ENCODE data around the gene PPP6R2.

DNA sequence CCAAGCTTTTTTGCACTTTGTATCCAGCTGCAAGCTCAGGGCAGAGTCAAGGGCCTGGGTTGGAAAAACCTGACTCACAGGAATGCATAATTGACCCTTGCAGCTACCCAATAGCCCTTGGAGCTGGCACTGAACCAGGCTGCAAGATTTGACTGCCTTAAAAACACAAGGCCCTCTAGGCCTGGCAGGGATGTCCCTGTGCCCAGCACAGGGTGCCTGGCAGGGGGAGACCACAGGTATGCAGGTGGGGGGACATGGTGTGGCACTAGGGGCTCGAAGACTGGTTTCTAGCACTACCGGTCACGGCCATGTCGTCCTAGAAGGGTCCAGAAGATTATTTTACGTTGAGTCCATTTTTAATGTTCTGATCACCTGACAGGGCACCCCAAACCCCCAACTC, 101.5 kb downstream of the PPP6R2 start:
- TF ChIP-seq, protein P1, sequence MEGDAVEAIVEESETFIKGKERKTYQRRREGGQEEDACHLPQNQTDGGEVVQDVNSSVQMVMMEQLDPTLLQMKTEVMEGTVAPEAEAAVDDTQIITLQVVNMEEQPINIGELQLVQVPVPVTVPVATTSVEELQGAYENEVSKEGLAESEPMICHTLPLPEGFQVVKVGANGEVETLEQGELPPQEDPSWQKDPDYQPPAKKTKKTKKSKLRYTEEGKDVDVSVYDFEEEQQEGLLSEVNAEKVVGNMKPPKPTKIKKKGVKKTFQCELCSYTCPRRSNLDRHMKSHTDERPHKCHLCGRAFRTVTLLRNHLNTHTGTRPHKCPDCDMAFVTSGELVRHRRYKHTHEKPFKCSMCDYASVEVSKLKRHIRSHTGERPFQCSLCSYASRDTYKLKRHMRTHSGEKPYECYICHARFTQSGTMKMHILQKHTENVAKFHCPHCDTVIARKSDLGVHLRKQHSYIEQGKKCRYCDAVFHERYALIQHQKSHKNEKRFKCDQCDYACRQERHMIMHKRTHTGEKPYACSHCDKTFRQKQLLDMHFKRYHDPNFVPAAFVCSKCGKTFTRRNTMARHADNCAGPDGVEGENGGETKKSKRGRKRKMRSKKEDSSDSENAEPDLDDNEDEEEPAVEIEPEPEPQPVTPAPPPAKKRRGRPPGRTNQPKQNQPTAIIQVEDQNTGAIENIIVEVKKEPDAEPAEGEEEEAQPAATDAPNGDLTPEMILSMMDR (conservative IDR thresholded peaks at IDR 0.05; ENCODE audit: low read length): no peak
- no peak for TF ChIP-seq EZH2phosphoT487 (IDR thresholded peaks at IDR 0.05; ENCODE audit: borderline replicate concordance)

Measured in Loucy (cell line).